Thyroid gland (tissue), 4 donors: ENCODE measurements around the gene NPFFR1.

Experiments
- POLR2A ChIP-seq, 2 donors: fragments of 450-650 bp; IDR thresholded peaks; one replicate each; pipeline ENCODE4 v1.6.1; 2017; ENCODE audit warnings: antibody characterized with exemption in 2 of 2, mild to moderate bottlenecking in 2 of 2, moderate library complexity in 1 of 2
- TF ChIP-seq, protein P1 (sequence below), 6 experiments: fragments of 200-600 bp in 3 of 6; fragments of 450-650 bp in 3 of 6; sonication (generic) in 3 of 6; IDR thresholded peaks; one replicate each; pipeline ENCODE4 v1.5.1; 2016 to 2019; ENCODE audit warnings: antibody characterized with exemption in 6 of 6, mild to moderate bottlenecking in 2 of 6, inconsistent platforms in 1 of 6, moderate library complexity in 1 of 6

DNA sequence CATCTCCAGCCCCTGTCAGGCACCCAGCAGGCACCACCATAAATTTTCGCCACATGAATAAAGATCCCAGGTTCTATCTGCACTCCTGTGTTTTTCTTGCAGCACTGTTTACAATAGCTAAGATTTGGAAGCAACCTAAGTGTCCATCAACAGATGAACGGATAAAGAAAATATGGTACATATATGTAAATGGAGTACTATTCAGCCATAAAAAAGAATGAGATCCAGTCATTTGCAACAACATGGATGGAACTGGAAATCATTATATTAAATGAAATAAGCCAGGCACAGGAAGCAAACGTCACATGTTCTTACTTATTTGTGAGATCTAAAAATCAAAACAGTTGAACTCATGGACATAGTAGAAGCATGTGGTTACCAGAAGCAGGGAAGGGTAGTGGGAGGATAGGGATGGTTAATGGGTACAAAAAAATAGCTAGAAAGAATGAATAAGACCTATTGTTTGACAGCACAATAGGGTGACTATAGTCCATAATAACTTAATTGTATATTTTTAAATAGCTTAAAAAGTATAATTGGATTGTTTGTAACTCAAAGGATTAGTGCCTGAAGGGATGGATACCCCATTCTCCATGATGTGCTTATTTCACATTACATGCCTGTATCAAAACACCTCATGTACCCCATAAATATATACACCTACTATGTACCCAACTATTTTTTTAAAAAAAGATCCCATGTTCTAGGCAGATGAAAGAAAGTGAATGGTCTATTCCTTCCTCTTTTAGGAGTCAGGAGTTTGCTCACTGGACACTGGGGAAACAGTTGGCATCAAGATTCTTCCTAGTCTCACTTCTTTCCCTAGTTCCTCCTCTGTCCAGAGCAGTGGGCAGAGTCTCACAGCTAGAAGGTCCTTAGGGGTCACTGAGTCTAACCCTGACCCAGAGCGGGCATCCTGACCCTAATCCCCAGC lies 1.0 kb upstream of the NPFFR1 start:
- TF ChIP-seq, protein P1, sequence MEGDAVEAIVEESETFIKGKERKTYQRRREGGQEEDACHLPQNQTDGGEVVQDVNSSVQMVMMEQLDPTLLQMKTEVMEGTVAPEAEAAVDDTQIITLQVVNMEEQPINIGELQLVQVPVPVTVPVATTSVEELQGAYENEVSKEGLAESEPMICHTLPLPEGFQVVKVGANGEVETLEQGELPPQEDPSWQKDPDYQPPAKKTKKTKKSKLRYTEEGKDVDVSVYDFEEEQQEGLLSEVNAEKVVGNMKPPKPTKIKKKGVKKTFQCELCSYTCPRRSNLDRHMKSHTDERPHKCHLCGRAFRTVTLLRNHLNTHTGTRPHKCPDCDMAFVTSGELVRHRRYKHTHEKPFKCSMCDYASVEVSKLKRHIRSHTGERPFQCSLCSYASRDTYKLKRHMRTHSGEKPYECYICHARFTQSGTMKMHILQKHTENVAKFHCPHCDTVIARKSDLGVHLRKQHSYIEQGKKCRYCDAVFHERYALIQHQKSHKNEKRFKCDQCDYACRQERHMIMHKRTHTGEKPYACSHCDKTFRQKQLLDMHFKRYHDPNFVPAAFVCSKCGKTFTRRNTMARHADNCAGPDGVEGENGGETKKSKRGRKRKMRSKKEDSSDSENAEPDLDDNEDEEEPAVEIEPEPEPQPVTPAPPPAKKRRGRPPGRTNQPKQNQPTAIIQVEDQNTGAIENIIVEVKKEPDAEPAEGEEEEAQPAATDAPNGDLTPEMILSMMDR (IDR thresholded peaks at IDR 0.05) = no peak
- TF ChIP-seq POLR2A (IDR thresholded peaks at IDR 0.05) = no peak
